Stimulated activated CD8-positive, alpha-beta memory T cell treated with anti-CD3 and anti-CD28 coated beads, Interleukin-15, amount 100 ng/mL, for 1 hour (primary cell): Measurements from ENCODE around the gene SLAMF1.
"Not testable (repeated sequence)": the region's sequence is repeated elsewhere in the genome, so short reads cannot be mapped to it uniquely, and the experiment has no call there.

Source experiments
- DNase-seq: peaks from one replicate; pipeline ENCODE4 v3.0.0-alpha.2; 2020; ENCODE audit warnings: low read depth

The SLAMF1 gene

DNA sequence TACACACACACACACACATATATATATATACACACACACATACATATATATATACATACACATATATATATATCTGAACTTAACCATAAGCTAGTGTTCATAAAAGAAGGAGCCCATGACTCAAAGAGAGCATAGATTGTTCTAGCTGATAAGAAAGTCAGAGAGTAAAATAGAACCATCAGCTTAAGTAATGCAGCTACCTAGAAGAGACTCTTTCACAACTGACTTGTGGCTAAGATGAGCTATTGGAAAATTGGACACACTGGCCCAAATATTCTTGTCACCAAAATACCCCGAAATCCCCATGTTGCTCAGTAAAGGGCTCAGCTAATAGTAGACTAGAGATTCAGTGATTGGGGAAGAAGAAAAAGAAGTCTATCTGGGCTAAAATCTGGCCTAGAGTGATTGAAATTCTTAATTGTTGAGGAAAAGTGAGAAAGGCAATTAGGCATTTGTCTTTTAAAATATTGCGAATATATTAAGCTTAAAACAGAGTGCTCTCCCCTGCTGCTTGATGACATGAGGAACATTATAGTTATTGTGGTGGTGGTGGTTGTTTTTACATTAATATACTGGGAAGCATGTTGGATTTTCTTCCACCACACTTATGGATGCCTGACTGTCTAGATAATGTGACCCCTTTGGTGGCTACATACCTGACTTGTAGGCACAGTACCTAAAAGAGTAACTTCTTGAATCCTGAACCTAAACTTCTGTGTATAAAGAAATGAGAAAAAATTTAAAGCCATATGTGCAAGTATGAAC, 6.3 kb downstream of the SLAMF1 start:
- DNase-seq, result no peak

DNA sequence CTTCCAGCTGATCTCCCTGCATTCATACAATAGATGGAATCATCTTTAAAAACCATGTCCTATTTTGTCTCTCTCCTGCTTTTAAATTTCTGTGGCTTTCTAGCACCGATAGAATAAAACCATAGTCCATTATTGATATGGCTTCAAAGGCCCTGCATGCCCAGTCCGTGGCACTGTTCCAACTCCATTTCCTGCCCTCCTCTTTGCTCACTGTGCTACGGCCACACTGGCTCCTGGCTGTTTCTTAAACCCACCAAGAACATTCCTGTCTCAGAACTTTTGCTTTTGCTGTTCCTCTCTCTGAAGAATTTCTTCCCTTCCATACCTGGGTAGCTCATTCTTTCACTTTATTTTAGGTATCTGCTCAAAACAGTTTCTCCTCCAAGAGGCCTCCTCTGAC, 7.2 kb downstream of the SLAMF1 start:
- no peak for DNase-seq

DNA sequence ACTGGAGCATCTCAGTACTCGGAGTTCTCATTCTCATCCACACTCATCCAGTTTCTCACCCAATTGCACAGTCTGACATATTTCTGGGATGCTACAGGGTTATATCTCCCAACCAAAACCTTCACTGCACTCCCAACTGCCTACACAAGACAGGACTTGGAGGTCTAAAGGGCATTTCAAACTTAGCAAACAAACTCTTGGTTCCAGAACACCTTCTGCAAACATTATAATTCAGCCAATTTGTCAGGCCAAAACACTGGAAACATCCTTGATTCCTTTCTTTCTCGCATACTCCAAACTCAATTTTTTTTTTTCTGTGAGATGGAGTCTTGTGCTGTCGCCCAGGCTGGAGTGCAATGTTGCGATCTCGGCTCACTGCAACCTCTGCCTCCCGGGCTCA, 7.9 kb downstream of the SLAMF1 start:
- no peak for DNase-seq

DNA sequence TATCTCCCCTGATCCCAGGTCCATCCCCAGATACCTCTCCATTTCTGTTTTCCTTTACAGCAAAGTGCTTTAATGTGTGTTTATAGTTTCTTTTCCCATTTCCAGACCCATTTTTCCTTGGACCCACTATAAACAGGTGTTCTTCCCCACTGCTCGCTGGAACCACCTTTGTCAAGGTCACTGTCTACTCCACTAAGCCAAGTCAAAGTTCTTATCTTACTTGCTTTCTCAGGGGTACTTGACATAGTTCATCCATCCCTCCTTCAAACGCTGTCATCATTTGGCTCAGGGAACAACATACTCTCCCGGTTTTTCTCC, 8.3 kb downstream of the SLAMF1 start:
- DNase-seq, result no peak

DNA sequence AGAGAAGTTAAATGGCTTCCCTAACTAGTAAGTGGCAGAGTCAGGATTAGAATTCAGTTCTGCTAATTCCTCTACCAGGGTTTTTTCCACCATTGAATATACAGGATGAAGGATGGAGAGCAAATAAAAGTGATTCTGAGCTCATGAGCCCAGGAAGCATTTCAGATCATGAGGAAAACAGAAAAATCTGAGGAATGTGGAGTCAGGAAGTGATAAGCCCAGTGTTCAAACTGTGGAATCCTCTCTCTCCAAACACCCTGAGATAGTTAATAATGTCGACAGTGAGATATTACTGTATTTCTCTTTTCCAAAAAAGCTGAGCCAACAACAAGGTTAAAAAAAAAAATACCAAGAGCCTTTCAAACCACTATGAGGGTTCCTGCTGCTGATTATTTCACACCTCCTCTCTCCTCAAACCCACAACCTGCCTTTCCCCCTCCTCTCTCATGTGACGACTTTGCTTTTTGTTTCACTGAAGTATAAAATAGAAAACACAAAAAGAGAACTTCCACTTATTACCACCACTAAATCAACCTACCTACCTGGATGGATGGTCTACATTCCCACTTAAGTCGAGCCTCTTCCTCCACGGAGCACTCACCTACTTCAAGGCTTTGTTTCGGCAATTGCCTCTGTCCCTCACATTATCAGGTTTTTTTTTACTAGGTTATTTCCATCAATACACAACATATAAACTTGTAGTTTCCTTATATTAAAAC, 8.9 kb downstream of the SLAMF1 start:
- DNase-seq, result no peak

DNA sequence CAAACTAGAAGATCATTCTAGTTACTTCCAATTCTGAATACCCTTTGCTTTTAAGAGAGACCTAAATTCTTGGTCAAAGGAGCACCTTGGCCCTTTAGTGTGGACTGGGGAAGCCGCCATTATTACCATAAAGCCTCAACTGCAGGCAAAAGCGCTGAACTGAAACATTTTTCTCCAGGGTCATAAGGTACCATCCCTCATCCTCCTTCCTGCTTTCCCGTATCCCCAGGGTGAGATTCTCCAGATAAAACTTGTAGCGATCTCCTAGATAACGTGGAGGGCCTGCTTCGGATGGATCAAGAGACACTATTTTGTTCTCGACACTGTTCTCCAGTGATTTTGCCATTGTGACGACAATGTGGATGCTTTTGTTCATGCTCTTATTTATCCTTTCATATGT, 9.8 kb downstream of the SLAMF1 start:
- no peak for DNase-seq

DNA sequence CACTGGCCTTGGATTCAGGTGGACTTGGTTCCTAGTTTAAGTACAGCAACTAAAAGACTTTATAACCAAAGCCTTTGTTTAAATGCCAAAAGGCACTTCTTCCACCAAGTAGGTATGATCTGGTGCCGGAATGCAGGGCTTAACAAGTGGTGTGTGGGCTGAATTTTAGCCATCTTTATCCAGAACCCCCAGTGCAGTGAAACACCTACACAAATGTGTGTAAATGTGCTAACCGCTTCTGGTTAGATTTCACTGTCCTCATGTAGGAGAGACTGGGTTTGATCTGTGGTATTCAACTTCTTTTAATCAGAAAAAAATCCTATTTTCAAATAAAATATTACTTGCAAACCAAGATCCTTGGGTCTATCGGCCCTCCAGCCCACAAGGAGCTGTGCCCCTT, 10.3 kb downstream of the SLAMF1 start:
- DNase-seq, result no peak

DNA sequence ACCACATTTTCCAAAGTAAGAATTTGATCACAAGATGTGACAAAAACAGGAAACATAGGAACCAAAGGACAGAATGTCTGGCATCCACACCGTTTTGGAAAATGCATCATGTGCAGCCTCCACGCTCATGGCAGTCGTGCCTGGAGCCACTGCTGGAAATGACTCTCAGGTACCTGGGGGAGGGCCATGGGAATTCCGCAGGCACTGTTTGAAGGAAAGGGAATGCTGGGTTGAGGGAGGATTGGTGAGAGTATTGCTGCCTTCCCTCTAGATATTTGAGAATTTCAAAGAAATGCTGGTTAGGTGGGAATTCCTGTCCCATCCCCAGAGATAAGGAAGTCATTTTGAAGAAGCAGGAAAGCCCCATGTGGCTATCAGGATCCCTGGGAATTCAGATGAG, 10.8 kb downstream of the SLAMF1 start:
- no peak for DNase-seq

DNA sequence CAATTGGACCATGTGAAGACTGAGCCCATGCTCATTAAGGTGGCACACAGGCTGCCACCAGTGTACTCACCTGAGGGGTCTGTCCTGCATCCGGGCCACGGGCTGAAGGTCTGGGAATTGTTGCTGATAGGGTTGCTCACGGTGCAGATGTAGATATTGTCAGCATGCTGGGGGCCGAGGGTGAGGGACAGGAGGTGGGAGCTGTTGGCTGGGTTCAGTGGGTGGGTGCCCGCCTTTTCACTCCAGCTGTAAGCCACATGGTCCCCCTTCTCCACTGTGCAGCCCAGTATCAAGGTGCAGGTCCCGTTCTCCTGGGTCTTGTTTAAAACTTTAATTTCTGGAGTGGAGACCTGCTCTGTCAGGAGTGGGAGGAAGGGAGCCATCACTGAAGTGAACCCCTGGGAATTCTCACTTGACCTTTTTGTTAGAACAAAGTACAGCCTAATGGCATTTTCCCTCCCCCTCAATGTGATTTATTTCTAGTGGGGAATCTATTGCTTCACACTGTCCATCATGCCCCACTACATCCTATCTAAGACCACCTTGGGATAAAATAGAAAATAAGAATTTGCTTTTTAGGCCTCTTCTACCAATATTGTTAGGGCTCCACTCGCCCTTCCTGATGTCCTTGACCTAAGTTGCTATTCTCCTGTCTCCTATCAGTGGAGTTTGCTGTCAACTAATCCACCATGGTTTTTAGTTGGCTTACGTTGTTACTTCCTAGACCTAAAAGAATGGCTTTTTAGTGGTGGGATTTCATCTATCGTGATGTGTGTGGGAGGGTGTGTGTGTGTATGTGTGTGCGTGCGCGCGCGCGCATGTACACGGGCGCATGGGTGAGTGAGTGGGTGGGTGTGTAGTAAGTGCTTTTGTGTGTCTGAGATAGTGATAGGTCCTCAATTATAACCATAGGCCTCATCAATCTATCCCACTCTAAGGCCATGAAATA, 12.0 kb downstream of the SLAMF1 start:
- no peak for DNase-seq

DNA sequence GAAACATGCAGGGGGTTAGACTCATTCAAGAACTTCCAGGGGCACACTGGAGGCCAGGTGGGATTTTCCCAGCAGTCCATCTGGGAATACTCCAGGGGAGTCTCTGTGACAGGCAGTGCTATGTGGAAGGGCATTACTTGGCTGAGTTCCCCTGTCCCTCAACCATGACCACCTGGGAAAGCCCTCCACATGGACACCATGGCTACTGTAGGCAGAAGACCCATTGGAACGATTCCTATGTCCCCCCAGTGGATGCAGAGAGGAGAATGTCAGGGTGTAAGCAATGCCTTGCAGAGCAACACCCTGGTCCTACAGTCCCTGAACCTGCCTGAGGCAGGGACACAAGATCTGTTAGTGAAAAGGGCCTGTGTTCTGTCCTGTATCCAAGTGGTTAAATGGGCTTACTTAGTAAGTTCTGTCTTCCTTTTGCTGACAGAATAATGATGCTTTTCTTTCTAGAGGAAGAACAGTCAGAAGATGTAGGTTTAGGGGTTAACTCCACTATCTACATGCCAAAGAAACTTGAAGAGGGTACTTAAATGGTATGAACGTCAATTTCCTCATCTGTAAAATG, 13.4 kb downstream of the SLAMF1 start:
- no peak for DNase-seq

DNA sequence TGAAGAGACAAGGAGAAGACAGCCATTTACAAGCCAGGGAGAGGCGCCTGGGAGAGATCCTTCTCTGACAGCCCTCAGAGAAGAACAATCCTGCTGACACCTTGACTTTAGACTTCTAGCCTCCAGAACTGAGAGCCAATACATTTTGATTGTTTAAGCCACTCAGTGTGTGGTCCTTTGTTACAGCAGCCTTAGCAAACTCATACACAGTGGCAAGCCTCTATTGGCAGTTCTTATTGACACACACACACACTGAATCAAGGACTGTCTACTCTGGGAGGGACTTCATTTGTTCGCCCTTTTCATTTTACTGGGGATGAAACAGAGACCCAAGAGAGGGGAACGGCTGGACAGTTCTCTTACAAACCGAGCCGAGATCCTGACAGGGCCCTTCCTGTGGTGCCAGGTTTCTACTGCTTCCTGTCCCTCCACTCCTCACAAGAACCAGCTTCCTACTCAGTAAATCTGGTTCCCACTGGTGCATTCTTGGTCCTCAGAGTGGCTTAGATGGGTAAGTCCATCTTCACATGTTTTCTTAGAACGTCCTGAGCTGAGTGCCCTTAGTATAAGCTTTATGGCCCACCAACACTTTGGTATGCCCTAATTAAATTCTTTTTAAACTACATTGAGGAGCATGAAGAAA, 14.7 kb downstream of the SLAMF1 start:
- DNase-seq, result no peak

DNA sequence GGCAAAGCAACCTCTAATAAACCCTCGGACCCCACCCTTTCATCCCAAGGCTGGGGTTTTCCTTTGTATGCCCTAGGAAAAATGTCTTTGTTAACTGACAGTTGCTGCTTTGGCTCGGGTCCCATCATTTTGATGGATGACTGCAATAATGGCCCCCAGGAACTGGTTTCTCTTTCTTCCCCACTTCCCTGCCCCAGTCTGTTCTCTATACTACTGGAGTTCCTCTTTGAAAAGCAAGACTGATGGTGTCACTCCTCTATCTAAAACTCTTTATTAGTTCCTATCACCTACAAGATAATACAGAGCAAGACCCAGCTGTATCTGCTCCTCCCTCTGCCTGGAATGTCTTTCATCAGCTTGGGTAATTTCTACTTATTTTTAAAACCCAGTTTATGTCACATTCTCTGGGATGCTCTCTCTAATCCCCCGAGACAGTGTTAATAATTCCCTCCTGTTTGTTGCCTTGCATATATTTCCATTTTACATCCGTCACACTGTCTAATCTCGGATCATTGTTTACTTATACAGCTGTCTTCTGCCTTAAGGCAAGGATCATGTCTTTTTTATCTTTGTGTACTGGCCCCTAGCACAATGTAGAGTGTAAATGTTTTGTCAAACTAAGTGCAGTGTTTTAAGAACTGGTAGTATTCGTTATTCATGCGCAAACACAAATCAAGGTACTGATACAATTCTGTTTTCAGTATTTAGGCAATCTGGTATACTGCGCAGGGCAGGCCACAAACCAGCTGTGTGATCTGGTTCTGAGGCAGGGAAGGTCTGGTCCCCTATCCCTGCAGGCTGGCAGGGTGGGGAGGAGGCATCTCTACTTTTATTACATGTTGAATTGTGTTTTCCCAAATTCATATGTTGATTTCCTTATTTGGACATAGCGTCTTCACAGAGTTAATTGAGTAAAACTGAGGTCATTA, 16.1 kb downstream of the SLAMF1 start:
- DNase-seq, result no peak

DNA sequence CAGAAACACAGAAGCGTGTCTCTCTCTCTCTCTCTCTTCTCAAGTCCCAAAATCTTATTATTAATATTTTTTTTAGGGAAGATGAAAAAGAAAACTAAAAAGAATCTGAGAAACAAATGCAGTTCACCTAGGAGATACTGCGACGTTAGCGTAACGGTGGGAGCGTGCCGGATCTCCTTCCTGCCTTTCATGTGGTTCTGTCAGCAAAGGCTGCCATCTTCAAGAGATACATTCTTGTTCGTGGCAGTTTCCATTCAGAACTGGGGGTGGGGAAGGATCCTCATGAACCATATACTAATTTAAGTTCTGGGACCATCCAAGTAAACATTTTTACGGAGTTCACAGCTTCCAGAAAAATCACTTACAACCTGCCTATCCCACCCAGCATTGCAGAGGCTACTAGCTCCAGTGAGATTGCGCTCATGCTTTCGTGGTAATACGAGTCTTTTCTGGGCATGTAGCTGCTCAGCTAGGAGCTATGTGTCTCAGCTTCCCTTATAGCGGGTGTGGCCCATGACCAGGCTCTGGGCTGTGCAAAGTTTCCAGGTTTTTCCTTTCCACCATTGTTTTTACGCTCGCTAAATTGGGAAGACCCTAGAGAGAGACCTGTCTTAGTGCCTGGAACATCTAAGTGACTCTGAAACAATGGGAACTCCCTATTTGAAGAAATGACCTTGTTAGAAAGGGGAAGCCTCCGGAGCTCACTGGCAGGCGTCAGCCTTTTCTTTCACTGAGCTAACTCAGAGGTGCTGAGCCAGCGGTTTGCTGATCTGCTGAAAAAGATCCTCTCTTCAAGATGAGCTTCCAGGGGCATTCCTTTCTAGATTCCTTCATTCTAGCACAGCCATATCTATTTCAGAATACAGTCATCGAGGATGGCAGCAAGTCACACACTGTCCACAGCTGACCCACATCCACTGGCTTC, 17.3 kb downstream of the SLAMF1 start:
- DNase-seq, result peak; percentile 47

DNA sequence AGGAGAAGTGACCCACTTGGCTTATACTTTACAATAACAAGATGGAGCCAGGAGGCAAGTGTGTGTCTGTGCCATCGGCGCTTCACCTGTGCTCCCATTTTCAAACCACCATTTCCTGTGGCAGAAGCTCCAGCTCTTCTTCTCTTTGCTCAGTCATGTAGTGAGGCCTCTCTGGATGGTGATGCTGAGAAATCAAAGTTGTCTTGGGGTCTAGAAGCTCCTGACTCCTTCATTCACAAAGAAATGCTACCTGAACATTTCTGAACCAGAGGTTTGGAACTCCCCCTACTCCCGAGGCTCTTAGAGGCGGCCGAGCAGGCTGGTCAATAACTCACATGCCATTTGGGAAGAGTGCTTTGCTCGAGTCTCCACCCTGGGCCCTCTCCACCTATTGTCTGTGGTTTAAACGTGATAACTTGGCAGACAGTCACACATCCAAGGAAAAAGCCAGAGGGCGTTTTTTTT, 18.0 kb downstream of the SLAMF1 start:
- no peak for DNase-seq

DNA sequence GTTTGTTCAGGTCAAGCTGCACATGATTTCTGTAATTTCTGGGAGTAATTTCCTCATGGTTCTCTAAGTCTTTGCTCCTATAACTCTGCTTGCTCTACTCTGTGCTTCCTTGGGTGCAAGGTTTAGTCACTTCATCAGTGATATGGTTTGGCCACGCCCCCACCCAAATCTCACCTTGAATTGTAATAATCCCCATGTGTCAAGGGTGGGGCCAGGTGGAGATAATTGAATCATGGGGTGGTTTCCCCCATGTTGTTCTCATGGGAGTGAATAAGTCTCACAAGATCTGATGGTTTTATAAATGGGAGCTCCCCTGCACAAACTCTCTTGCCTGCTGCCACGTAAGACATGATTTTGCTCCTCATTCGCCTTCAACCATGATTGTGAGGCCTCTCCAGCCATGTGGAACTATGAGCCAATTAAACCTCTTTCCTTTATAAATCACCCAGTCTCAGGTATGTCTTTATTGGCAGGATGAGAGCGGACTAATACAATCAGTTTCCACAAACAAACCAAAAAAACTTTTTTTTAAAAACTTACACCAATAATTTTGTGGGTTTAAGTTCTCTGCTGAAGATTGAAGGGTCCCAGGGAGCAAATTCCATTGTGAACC, 19.1 kb downstream of the SLAMF1 start:
- DNase-seq, result not testable (repeated sequence)

DNA sequence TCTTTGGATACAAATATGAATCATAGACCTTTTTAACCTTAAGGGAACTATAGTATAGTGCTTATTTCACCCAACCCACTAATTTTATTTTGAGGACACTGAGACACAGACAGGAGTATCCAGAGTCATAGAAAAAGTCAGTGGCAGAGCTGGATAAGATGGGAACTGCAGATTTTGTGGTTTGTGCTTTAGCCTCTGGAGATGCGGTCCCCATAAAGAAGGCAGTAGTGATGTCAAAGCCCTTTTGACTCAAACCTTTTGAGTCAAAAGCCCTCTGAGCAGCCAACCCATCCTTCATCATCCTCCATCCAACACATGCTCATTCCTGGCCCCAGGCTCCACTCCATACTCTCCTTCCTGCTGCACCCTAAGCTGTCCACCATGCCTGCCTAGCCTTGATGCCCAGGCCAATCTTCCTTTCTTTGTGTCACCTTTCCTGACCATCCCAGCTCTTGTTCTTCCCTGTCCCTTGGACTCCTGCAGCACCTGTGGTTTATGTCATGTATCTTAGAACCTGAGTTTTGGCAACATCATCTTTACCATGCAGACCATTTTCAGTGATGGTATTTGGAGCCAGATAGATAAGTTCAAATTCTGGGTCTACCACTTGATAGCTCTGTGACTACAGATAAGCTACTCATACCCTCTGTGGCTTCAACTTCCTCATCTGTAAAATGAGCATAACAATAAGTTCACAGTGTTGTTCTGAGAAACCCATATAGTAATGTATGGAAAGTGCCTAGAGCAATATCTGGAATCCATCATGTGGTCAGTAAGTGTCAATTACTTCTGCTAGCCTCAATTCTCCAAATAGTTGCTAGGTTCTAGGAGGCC, 20.1 kb downstream of the SLAMF1 start:
- DNase-seq, result no peak

DNA sequence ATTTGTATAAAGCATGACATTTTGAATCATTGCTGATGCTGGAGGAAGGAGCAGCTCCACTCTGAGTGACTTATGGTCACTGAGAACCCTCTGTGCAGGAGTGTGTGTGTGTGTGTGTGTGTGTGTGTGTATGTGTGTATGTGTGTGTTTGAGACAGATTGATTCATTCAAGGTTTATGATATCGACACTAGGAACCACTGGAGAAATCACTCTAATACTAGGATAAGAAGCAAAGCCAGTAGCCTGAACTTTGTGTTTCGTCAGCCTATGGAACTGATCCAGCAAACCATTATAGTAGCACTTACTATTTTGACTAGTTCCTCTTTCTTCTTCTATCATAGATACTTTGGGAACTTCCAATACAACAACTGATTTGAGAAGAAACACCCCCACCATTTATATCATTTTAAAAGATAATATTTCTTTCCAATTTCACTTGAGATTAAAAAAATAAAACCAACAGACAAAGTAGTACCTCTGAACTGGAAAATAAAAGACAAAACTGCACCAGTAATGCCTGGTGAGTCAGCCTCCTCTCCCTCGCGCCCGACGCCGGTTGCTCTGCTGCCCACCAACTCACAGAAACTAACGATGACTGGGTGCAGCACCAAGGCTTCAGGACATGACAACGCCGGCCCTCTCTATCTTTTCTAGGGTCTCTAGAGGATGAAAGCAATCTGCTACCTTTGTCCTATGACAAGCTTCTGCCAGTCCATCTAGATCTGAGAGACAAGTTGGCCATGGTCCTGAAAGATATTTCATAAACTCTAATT, 20.9 kb downstream of the SLAMF1 start:
- DNase-seq, result no peak
